Stimulated activated naive CD8-positive, alpha-beta T cell treated with anti-CD3 and anti-CD28 coated beads, Interleukin-15, Interleukin-2, amounts not matched to agents 100 ng/mL and 50 ng/mL, for 24 hours (primary cell): ENCODE results near the gene FBXO38.

Experiments used
- H3K27ac Mint-ChIP-seq: one replicate; pipeline ENCODE4 v1.8.0; 2021; ENCODE audit warnings: mild to moderate bottlenecking, mixed read lengths
- H3K27me3 Mint-ChIP-seq: one replicate; pipeline ENCODE4 v1.8.0; 2021; ENCODE audit warnings: mixed read lengths
- H3K36me3 Mint-ChIP-seq: one replicate; pipeline ENCODE4 v1.8.0; 2021; ENCODE audit warnings: low read depth, mixed read lengths
- H3K4me1 Mint-ChIP-seq: one replicate; pipeline ENCODE4 v1.8.0; 2021; ENCODE audit warnings: low read depth, mixed read lengths
- H3K4me3 Mint-ChIP-seq: one replicate; pipeline ENCODE4 v1.8.0; 2021; ENCODE audit warnings: mild to moderate bottlenecking, mixed read lengths
- H3K9me3 Mint-ChIP-seq: one replicate; pipeline ENCODE4 v1.8.0; 2021; ENCODE audit warnings: mixed read lengths

The FBXO38 gene

GRCh38 chr5:148491793-148492184 is 108.0 kb downstream of the FBXO38 start:
- Mint-ChIP-seq H3K4me3 (no peak overlapping the region), H3K36me3 (no peaks in the 10 kb centered on the region), H3K27ac (no peak overlapping the region), H3K4me1 (no peaks in the 10 kb centered on the region), H3K27me3 (peaks cover 49% of the 10 kb centered on the region), H3K9me3 (no peaks in the 10 kb centered on the region)

- H3K27me3 Mint-ChIP-seq: peaks cover 47% of the 10 kb centered on the region
- no peaks in the 10 kb centered on the region for H3K9me3 Mint-ChIP-seq
- H3K4me3 Mint-ChIP-seq: no peak overlapping the region
These were observed 108.6 kb downstream of the FBXO38 start for GRCh38 chr5:148492351-148492750.

More at GRCh38 chr5:148492351-148492750, 108.6 kb downstream of the FBXO38 start:
- H3K36me3 Mint-ChIP-seq: no peaks in the 10 kb centered on the region
- H3K4me1 Mint-ChIP-seq: no peaks in the 10 kb centered on the region
- no peak overlapping the region for H3K27ac Mint-ChIP-seq
